WTC11 (cell line): ENCODE measurements around the gene FSD1. TPM values are rescaled to one million over a fixed set of nuclear protein-coding genes. Genes with fewer than 3 reads are reported as not detected.
A peak's percentile ranks its signal among the peaks of the same experiment; 100 is the strongest.

Source experiments
- ATAC-seq: fragments of 200-7000 bp; cut with Tn5 transposase; 2 replicates; pipeline ENCODE4 v1.10.0; 2021; ENCODE audit warnings: mild to moderate bottlenecking, moderate library complexity
- CTCF ChIA-PET: fragments of 300-600 bp; sonication (Branson Sonifier 250); formaldehyde crosslinking; loops from one replicate; lab custom pipeline; 2021; ENCODE audit warnings: antibody characterized with exemption; lab: Charles Lee
- POLR2A ChIA-PET: fragments of 350-600 bp; sonication (Branson Sonifier 250); formaldehyde crosslinking; loops from one replicate; lab custom pipeline; 2021; ENCODE audit warnings: antibody characterized with exemption; lab: Charles Lee
- DNase-seq: peaks from one replicate; pipeline ENCODE4 v3.0.0; 2021; ENCODE audit warnings: low spot score
- H3K27ac Mint-ChIP-seq: 2 replicates; pipeline ENCODE4 v1.8.0; 2021; ENCODE audit warnings: mixed read lengths
- H3K27me3 Mint-ChIP-seq: 2 replicates; pipeline ENCODE4 v1.8.0; 2021; ENCODE audit warnings: low read depth, mild to moderate bottlenecking, moderate library complexity, mixed read lengths
- H3K36me3 Mint-ChIP-seq: 2 replicates; pipeline ENCODE4 v1.8.0; 2021; ENCODE audit warnings: mixed read lengths
- H3K4me1 Mint-ChIP-seq: 2 replicates; pipeline ENCODE4 v1.8.0; 2022; ENCODE audit warnings: mixed read lengths
- H3K4me3 Mint-ChIP-seq: 2 replicates; pipeline ENCODE4 v1.8.0; 2021; ENCODE audit warnings: mild to moderate bottlenecking, moderate library complexity, mixed read lengths
- H3K9me3 Mint-ChIP-seq: 2 replicates; pipeline ENCODE4 v1.8.0; 2021; ENCODE audit warnings: mixed read lengths
- ATF3 ChIP-seq: sonication (generic); formaldehyde crosslinking; conservative IDR thresholded peaks from 2 replicates; pipeline ENCODE4 v1.8.1; 2022; ENCODE audit warnings: mild to moderate bottlenecking, missing genetic modification reagents
- EMX1 ChIP-seq: fragments of 250-450 bp; sonication (Bioruptor Pico); IDR thresholded peaks from 2 replicates; pipeline ENCODE4 v1.8.0; 2021; ENCODE audit warnings: mild to moderate bottlenecking
- GABPB1 ChIP-seq: sonication (generic); formaldehyde crosslinking; IDR thresholded peaks from 2 replicates; pipeline ENCODE4 v1.8.1; 2023; ENCODE audit warnings: mild to moderate bottlenecking, missing genetic modification reagents
- GRHL2 ChIP-seq: fragments of 250-450 bp; sonication (Bioruptor Pico); IDR thresholded peaks from 2 replicates; pipeline ENCODE4 v1.8.0; 2022; ENCODE audit warnings: mild to moderate bottlenecking, moderate library complexity; ENCODE audit not compliant: insufficient replicate concordance, severe bottlenecking
- IRF2 ChIP-seq: sonication (generic); formaldehyde crosslinking; IDR thresholded peaks from 2 replicates; pipeline ENCODE4 v1.8.0; 2022; ENCODE audit warnings: low read depth, missing genetic modification reagents, borderline replicate concordance
- MAX ChIP-seq: sonication (generic); formaldehyde crosslinking; IDR thresholded peaks from 2 replicates; pipeline ENCODE4 v1.8.0; 2022; ENCODE audit warnings: mild to moderate bottlenecking, missing genetic modification reagents
- MYBL2 ChIP-seq: sonication (generic); formaldehyde crosslinking; IDR thresholded peaks from 2 replicates; pipeline ENCODE4 v1.8.1; 2023; ENCODE audit warnings: mild to moderate bottlenecking, moderate library complexity, missing genetic modification reagents
- NFYB ChIP-seq: sonication (generic); formaldehyde crosslinking; conservative IDR thresholded peaks from 2 replicates; pipeline ENCODE4 v1.8.0; 2022; ENCODE audit warnings: low read depth, missing genetic modification reagents
- PREB ChIP-seq: sonication (generic); formaldehyde crosslinking; IDR thresholded peaks from 2 replicates; pipeline ENCODE4 v1.8.1; 2022; ENCODE audit warnings: mild to moderate bottlenecking, missing genetic modification reagents, moderate library complexity, borderline replicate concordance
- SOX15 ChIP-seq: fragments of 250-450 bp; sonication (Bioruptor Pico); IDR thresholded peaks from 2 replicates; pipeline ENCODE4 v1.9.0; 2021; ENCODE audit warnings: mild to moderate bottlenecking
- TEAD1 ChIP-seq: sonication (generic); formaldehyde crosslinking; IDR thresholded peaks from 2 replicates; pipeline ENCODE4 v1.8.0; 2022; ENCODE audit warnings: mild to moderate bottlenecking, missing genetic modification reagents
- TEAD4 ChIP-seq: sonication (generic); formaldehyde crosslinking; IDR thresholded peaks from 2 replicates; pipeline ENCODE4 v1.8.0; 2022; ENCODE audit warnings: mild to moderate bottlenecking, missing genetic modification reagents
- ZMAT4 ChIP-seq: fragments of 250-450 bp; sonication (Bioruptor Pico); IDR thresholded peaks from 2 replicates; pipeline ENCODE4 v1.9.0; 2021; ENCODE audit warnings: mild to moderate bottlenecking
- ZNF219 ChIP-seq: sonication (generic); formaldehyde crosslinking; IDR thresholded peaks from 2 replicates; pipeline ENCODE4 v1.8.0; 2023; ENCODE audit warnings: missing genetic modification reagents, mild to moderate bottlenecking, borderline replicate concordance
- ZNF532 ChIP-seq: fragments of 250-450 bp; sonication (Bioruptor Pico); IDR thresholded peaks from 2 replicates; pipeline ENCODE4 v1.9.0; 2021; ENCODE audit warnings: mild to moderate bottlenecking, borderline replicate concordance
- total RNA-seq: library from RNA; stranded (reverse); gene quantifications from 3 replicates; pipeline ENCODE4 v1.2.3, GENCODE V29; 2021
- TF ChIP-seq, protein P1 (sequence below): fragments of 250-450 bp; sonication (Bioruptor Pico); IDR thresholded peaks from 2 replicates; pipeline ENCODE4 v2.1.2; 2022; ENCODE audit warnings: mild to moderate bottlenecking, moderate library complexity

FSD1 gene
- total RNA-seq, 1 experiment from 2014 or later: 61.3 TPM

DNA sequence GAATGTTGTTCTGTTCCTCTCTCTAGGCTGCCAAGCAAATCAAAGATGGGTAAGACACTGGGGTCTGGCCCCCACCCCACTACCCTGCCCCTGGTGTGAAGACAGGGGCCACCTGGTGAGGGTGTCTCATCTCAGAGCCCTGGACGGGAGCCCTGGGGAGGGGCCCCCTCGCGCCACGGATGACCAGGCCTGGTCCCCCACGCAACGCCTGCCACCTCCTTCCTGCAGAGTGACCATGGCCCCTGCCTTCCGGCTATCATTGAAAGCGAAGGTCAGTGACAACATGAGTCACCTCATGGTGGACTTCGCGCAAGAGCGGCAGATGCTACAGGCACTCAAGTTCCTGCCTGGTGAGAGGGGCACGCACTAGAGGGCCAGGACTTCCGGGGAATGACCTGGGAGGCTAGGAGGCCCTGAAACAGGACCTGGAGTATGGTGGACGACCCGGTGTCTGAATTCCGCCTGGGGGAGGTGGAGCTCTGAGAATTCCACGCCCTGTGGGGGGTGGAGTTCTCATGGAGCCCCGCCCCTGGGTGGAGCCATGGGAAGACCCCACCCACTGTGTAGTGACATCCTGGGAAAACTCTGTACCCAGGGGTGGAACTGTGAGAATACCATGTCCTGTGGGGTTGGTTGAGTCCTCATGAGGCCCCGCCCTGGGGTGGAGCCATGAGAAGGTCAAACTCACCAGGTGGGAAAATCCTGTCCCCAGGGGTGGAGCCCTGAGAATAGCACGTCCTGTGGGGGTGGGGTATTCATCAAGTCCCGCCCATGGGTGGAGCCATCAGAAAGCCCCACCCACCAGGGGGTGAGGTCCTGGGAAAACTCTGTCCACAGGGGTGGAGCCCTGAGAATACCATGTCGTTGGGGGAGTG, 6.1 kb downstream of the FSD1 start:
- ChIA-PET POLR2A (interaction anchor here (0.6 kb wide), 1 partner anchor 10 kb away, joined by 3 read pairs; no protein-coding TSS in a partner anchor), CTCF (interaction anchor here (0.6 to 1.0 kb wide), 3 partner anchors 33 to 102 kb away, joined by 3 to 9 read pairs (median 3); no protein-coding TSS in a partner anchor)
- DNase-seq (peak; percentile 79), ATAC-seq (peak; percentile 90)
- H3K4me1 Mint-ChIP-seq: no peaks in the 10 kb centered on the region
- TF ChIP-seq MYBL2 (no peak), GABPB1 (peak; percentile 67)
- H3K4me3 Mint-ChIP-seq: no peak overlapping the region
- H3K27me3 Mint-ChIP-seq: no peaks in the 10 kb centered on the region
- no peak overlapping the region for H3K27ac Mint-ChIP-seq
- no peaks in the 10 kb centered on the region for H3K9me3 Mint-ChIP-seq
- H3K36me3 Mint-ChIP-seq: peaks cover 54% of the 10 kb centered on the region

DNA sequence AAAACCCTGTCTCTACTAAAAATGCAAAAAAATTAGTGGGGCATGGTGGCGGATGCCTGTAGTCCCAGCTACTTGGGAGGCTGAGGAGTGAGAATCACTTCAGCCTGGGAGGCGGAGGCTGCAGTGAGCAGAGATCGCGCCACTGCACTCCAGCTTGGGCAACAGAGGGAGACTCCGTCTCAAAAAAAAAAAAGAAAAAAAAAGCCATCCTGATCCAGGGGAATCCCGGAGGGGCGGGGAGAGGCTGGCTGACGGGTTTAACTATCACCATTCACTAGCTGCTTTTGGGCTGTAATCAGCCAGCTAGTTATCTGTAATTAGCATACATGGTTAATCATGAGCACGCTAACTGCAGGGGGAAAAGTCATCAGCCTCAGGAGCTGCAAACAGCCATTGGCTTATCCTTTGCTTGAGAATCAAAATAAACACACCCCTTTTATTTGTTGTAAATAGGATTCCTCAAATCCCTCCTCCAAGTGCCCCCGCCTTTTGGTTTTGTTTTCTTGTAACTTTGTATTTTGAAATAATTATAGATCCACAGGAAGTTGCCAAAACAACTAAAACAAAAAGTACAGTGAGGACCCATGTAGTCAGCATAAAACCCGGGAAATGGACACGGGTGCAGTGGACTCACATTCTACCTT, 9.6 kb downstream of the FSD1 start:
- Mint-ChIP-seq H3K36me3 (peaks cover 53% of the 10 kb centered on the region), H3K4me3 (no peak overlapping the region), H3K27ac (no peak overlapping the region), H3K9me3 (peaks cover 11% of the 10 kb centered on the region), H3K27me3 (no peaks in the 10 kb centered on the region; the same call in 1 of the 2 replicates), H3K4me1 (no peaks in the 10 kb centered on the region)
- ChIA-PET POLR2A (interaction anchor here (0.6 to 1.6 kb wide), 3 partner anchors 29 to 51 kb away, joined by 3 to 6 read pairs (median 3); no protein-coding TSS in a partner anchor), CTCF (interaction anchor here (0.6 to 1.7 kb wide), 2 partner anchors 47 to 550 kb away, joined by 3 read pairs; no protein-coding TSS in a partner anchor)
- no peak for TF ChIP-seq ATF3 (CRISPR knock-in tag)
- TF ChIP-seq GABPB1: no peak
- no peak for TF ChIP-seq NFYB (CRISPR knock-in tag)
- TF ChIP-seq, protein P1, sequence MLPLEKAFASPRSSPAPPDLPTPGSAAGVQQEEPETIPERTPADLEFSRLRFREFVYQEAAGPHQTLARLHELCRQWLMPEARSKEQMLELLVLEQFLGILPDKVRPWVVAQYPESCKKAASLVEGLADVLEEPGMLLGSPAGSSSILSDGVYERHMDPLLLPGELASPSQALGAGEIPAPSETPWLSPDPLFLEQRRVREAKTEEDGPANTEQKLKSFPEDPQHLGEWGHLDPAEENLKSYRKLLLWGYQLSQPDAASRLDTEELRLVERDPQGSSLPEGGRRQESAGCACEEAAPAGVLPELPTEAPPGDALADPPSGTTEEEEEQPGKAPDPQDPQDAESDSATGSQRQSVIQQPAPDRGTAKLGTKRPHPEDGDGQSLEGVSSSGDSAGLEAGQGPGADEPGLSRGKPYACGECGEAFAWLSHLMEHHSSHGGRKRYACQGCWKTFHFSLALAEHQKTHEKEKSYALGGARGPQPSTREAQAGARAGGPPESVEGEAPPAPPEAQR: no peak
- no peak for TF ChIP-seq ZNF219
- TF ChIP-seq SOX15 (CRISPR knock-in tag): no peak
- TF ChIP-seq EMX1: no peak
- no peak for TF ChIP-seq TEAD4 (CRISPR knock-in tag)
- no peak for TF ChIP-seq GRHL2
- ATAC-seq (no peak), DNase-seq (no peak)

DNA sequence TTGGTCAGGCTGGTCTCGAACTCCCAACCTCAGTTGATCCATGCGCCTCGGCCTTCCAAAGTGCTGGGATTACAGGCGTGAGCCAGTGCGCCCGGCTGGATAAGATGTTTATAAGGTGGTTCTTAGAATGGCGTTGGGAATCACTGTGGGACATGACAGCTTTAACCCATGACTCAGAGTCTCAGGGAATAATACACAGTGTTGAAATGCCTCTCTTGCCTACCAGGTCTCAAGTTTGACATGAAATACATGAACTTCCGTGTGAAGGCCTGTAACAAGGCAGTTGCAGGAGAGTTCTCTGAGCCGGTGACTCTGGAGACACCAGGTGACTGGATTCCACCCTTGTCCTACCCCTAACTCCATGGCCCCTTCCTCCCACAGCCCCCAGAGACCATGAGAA, 12.6 kb downstream of the FSD1 start:
- peaks cover 54% of the 10 kb centered on the region for H3K36me3 Mint-ChIP-seq
- H3K27ac Mint-ChIP-seq: no peak overlapping the region
- H3K27me3 Mint-ChIP-seq: no peaks in the 10 kb centered on the region; the same call in 1 of the 2 replicates
- H3K4me1 Mint-ChIP-seq: no peaks in the 10 kb centered on the region
- peaks cover 32% of the 10 kb centered on the region for H3K9me3 Mint-ChIP-seq
- ChIA-PET CTCF (interaction anchor here (0.5 to 2.2 kb wide), 2 partner anchors 49 to 50 kb away, joined by 3 to 5 read pairs; no protein-coding TSS in a partner anchor), POLR2A (no interaction called here)
- DNase-seq: no peak
- ATAC-seq: no peak
- H3K4me3 Mint-ChIP-seq: no peak overlapping the region
- TF ChIP-seq ZMAT4 (CRISPR knock-in tag) (no peak), PREB (no peak), ZNF532 (CRISPR knock-in tag) (no peak), MAX (CRISPR knock-in tag) (no peak), GRHL2 (no peak), IRF2 (CRISPR knock-in tag) (no peak), TEAD1 (CRISPR knock-in tag) (no peak)
- TF ChIP-seq, protein P1: no peak
